SU-DHL-6 (cell line): ENCODE measurements around the gene CSPG5.

Experiments used
- H2AFZ ChIP-seq: fragments of 200-600 bp; sonication (generic); 2 replicates; pipeline ENCODE4 v1.6.1; 2014; ENCODE audit warnings: low read depth, mild to moderate bottlenecking, moderate library complexity, mixed read lengths, antibody characterized with exemption, low read length; ENCODE audit not compliant: severe bottlenecking
- H3F3A ChIP-seq: fragments of 200-600 bp; shearing (Covaris generic); 2 replicates; pipeline ENCODE4 v1.6.0; 2016; ENCODE audit warnings: antibody characterized with exemption, mild to moderate bottlenecking; ENCODE audit not compliant: insufficient read depth
- H3K27ac ChIP-seq: fragments of 200-600 bp; sonication (generic); 2 replicates; pipeline ENCODE4 v1.5.1; 2016; ENCODE audit warnings: low read depth, mild to moderate bottlenecking, low read length, moderate library complexity, mixed read lengths
- H3K27me3 ChIP-seq: fragments of 200-600 bp; sonication (generic), shearing (Covaris generic); 2 replicates; pipeline ENCODE4 v1.6.0; 2014; ENCODE audit warnings: mild to moderate bottlenecking, low read length
- H3K36me3 ChIP-seq: fragments of 200-600 bp; sonication (generic); 2 replicates; pipeline ENCODE4 v1.6.1; 2014; ENCODE audit warnings: mild to moderate bottlenecking, low read length, mixed read lengths
- H3K4me2 ChIP-seq: fragments of 300-600, 200-600 bp; shearing (Covaris generic), sonication (generic); 2 replicates; pipeline ENCODE4 v1.6.0; 2014; ENCODE audit warnings: low read length, low read depth, mild to moderate bottlenecking; ENCODE audit not compliant: poor library complexity, severe bottlenecking
- H3K4me3 ChIP-seq: fragments of 200-600 bp; sonication (generic); 2 replicates; pipeline ENCODE4 v1.5.1; 2014; ENCODE audit warnings: antibody characterized with exemption, low read length, mild to moderate bottlenecking, mixed read lengths; ENCODE audit not compliant: insufficient read depth, poor library complexity, severe bottlenecking
- H3K79me2 ChIP-seq: fragments of 200-600 bp; sonication (generic); 2 replicates; pipeline ENCODE4 v1.6.1; 2014; ENCODE audit warnings: mild to moderate bottlenecking, low read length, moderate library complexity; ENCODE audit not compliant: insufficient read depth
- H3K9ac ChIP-seq: fragments of 200-600 bp; sonication (generic); 2 replicates; pipeline ENCODE4 v1.7.0; 2014; ENCODE audit warnings: mild to moderate bottlenecking, low read length
- H3K9me2 ChIP-seq: fragments of 200-600 bp; sonication (generic); replicated peaks from 2 replicates; pipeline ENCODE4 v1.6.1; 2014; ENCODE audit warnings: low read length; ENCODE audit not compliant: insufficient read depth
- H3K9me3 ChIP-seq: fragments of 200-600 bp; sonication (generic); 2 replicates; pipeline ENCODE4 v1.6.1; 2014; ENCODE audit warnings: low read length, mixed read lengths; ENCODE audit not compliant: insufficient read depth
- H4K20me1 ChIP-seq: fragments of 200-600 bp; sonication (generic); 2 replicates; pipeline ENCODE4 v1.6.1; 2014; ENCODE audit warnings: low read depth, mild to moderate bottlenecking, antibody characterized with exemption, low read length, moderate library complexity, mixed read lengths
- EZH2phosphoT487 ChIP-seq: fragments of 200-600 bp; sonication (generic), shearing (Covaris generic); conservative IDR thresholded peaks from 2 replicates; pipeline ENCODE4 v1.6.1; 2018; ENCODE audit warnings: mild to moderate bottlenecking, antibody characterized with exemption, low read length, moderate library complexity, mixed read lengths
- TF ChIP-seq, protein P1 (sequence below): fragments of 200-600 bp; sonication (generic); IDR thresholded peaks from one replicate; pipeline ENCODE4 v1.5.1; 2017; ENCODE audit warnings: antibody characterized with exemption, mild to moderate bottlenecking, low read length, moderate library complexity; ENCODE audit not compliant: insufficient read depth, poor library complexity, severe bottlenecking

CSPG5 gene

DNA sequence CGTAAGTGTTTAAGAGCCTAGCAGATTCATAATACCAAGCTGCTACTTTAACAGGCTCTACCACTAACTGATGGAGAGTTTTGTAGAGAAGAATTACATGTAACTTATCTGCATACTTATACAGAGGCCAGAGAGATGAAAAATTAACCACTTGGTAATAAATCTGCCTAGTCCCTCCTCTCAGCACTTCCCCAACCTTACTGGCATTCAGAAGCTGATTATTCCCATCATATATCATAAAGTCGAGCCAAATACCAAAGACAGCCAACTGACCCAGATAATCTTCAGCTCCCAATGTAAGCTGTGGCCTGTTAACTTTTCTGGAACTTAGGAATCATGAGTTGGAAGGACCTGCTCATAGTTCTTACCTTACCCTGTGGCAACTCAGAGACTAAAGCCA is 25.5 kb upstream of the CSPG5 start:
- TF ChIP-seq, protein P1, sequence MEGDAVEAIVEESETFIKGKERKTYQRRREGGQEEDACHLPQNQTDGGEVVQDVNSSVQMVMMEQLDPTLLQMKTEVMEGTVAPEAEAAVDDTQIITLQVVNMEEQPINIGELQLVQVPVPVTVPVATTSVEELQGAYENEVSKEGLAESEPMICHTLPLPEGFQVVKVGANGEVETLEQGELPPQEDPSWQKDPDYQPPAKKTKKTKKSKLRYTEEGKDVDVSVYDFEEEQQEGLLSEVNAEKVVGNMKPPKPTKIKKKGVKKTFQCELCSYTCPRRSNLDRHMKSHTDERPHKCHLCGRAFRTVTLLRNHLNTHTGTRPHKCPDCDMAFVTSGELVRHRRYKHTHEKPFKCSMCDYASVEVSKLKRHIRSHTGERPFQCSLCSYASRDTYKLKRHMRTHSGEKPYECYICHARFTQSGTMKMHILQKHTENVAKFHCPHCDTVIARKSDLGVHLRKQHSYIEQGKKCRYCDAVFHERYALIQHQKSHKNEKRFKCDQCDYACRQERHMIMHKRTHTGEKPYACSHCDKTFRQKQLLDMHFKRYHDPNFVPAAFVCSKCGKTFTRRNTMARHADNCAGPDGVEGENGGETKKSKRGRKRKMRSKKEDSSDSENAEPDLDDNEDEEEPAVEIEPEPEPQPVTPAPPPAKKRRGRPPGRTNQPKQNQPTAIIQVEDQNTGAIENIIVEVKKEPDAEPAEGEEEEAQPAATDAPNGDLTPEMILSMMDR: no peak
- no peak for TF ChIP-seq EZH2phosphoT487
- H3K4me2 ChIP-seq: no peak overlapping the region
- H3K9me3 ChIP-seq: no peaks in the 10 kb centered on the region
- H3K27me3 ChIP-seq: no peaks in the 10 kb centered on the region
- H3K79me2 ChIP-seq: 0 out of 2 replicates have a peak, but pooled peaks cover 5% of the 10 kb centered on the region
- no peaks in the 10 kb centered on the region for H3K9me2 ChIP-seq
- H3F3A ChIP-seq: no peaks in the 10 kb centered on the region
- H3K36me3 ChIP-seq: peaks cover 27% of the 10 kb centered on the region
- no peak overlapping the region for H2AFZ ChIP-seq
- no peaks in the 10 kb centered on the region; the same call in 1 of the 2 replicates for H4K20me1 ChIP-seq
- no peak overlapping the region for H3K27ac ChIP-seq
- H3K4me3 ChIP-seq: no peak overlapping the region
- H3K9ac ChIP-seq: no peak overlapping the region

GRCh38 chr3:47603332-47603731 is 24.7 kb upstream of the CSPG5 start:
- no peak overlapping the region for H3K4me3 ChIP-seq
- H4K20me1 ChIP-seq: no peaks in the 10 kb centered on the region; the same call in 1 of the 2 replicates
- H3K9me3 ChIP-seq: no peaks in the 10 kb centered on the region
- H3K9me2 ChIP-seq: no peaks in the 10 kb centered on the region
- no peak overlapping the region for H2AFZ ChIP-seq
- H3K27ac ChIP-seq: no peak overlapping the region
- no peaks in the 10 kb centered on the region for H3F3A ChIP-seq
- peaks cover 22% of the 10 kb centered on the region for H3K36me3 ChIP-seq
- H3K9ac ChIP-seq: no peak overlapping the region
- H3K27me3 ChIP-seq: no peaks in the 10 kb centered on the region
- 0 out of 2 replicates have a peak, but pooled peaks cover 5% of the 10 kb centered on the region for H3K79me2 ChIP-seq
- no peak overlapping the region for H3K4me2 ChIP-seq
- TF ChIP-seq EZH2phosphoT487: no peak
- TF ChIP-seq, protein P1: no peak

GRCh38 chr3:47601281-47601680 is 22.6 kb upstream of the CSPG5 start:
- TF ChIP-seq, protein P1: no peak
- TF ChIP-seq EZH2phosphoT487: no peak

More at GRCh38 chr3:47601281-47601680, 22.6 kb upstream of the CSPG5 start:
- H3K9me2 ChIP-seq: no peaks in the 10 kb centered on the region
- H3K79me2 ChIP-seq: 0 out of 2 replicates have a peak, but pooled peaks cover 5% of the 10 kb centered on the region
- no peak overlapping the region for H3K9ac ChIP-seq
- no peak overlapping the region for H3K4me2 ChIP-seq
- H3K27me3 ChIP-seq: no peaks in the 10 kb centered on the region
- H4K20me1 ChIP-seq: no peaks in the 10 kb centered on the region; the same call in 1 of the 2 replicates
- H3F3A ChIP-seq: no peaks in the 10 kb centered on the region
- no peaks in the 10 kb centered on the region for H3K9me3 ChIP-seq
- H2AFZ ChIP-seq: no peak overlapping the region
- no peak overlapping the region for H3K4me3 ChIP-seq
- H3K27ac ChIP-seq: no peak overlapping the region
- H3K36me3 ChIP-seq: peaks cover 7% of the 10 kb centered on the region
